AG04449 (cell line): ENCODE measurements around the gene RASAL1.

Source experiments
- CTCF ChIA-PET: fragments of 350-600 bp; formaldehyde crosslinking; extraction: SDS; loops from one replicate; lab custom pipeline; 2021; ENCODE audit warnings: antibody characterized with exemption; lab: Yijun Ruan, JAX
- POLR2A ChIA-PET: fragments of 400-600, 350-600 bp; formaldehyde crosslinking; extraction: SDS; loops from one replicate; lab custom pipeline; 2020; ENCODE audit warnings: antibody characterized with exemption, inconsistent platforms; lab: Yijun Ruan, JAX
- DNase-seq: peaks from one replicate; pipeline ENCODE4 v3.0.0-alpha.2; 2010; ENCODE audit warnings: low read depth, low spot score
- H3K4me3 ChIP-seq: 2 replicates; pipeline ENCODE4 v1.5.1; 2011; ENCODE audit warnings: low read depth, mild to moderate bottlenecking, control low read depth, low read length
- CTCF ChIP-seq: IDR thresholded peaks from one replicate; pipeline ENCODE4 v1.5.1; 2011; ENCODE audit warnings: mild to moderate bottlenecking, moderate library complexity, low read length, control low read depth, inconsistent platforms; ENCODE audit not compliant: insufficient read depth; ENCODE audit errors: missing control alignments

RASAL1 gene

GRCh38 chr12:113134521-113134951 lies 1.0 kb downstream of the RASAL1 start:
- POLR2A ChIA-PET, result no interaction called here
- CTCF ChIA-PET, result interaction anchor here (1.3 kb wide), 1 partner anchor 14 kb away, joined by 4 read pairs; no protein-coding TSS in a partner anchor
- no peak overlapping the region for H3K4me3 ChIP-seq
- no peak for DNase-seq
- TF ChIP-seq CTCF, result no peak

GRCh38 chr12:113134071-113134470 lies 1.5 kb downstream of the RASAL1 start:
- ChIA-PET CTCF (interaction anchor here (1.3 kb wide), 1 partner anchor 15 kb away, joined by 4 read pairs; no protein-coding TSS in a partner anchor), POLR2A (no interaction called here)
- DNase-seq, result no peak
- no peak for TF ChIP-seq CTCF
- no peak overlapping the region for H3K4me3 ChIP-seq

GRCh38 chr12:113133666-113134065 lies 1.9 kb downstream of the RASAL1 start:
- no peak for TF ChIP-seq CTCF
- no peak overlapping the region for H3K4me3 ChIP-seq
- DNase-seq, result no peak
- ChIA-PET POLR2A (no interaction called here), CTCF (no interaction called here)

GRCh38 chr12:113133036-113133435 lies 2.5 kb downstream of the RASAL1 start:
- CTCF ChIA-PET, result no interaction called here
- DNase-seq, result no peak
- H3K4me3 ChIP-seq, result no peak overlapping the region
- POLR2A ChIA-PET, result no interaction called here
- no peak for TF ChIP-seq CTCF

GRCh38 chr12:113131556-113131955 lies 4.0 kb downstream of the RASAL1 start:
- ChIA-PET POLR2A (interaction anchor here (0.5 kb wide), 1 partner anchor 769 kb away, joined by 3 read pairs; no protein-coding TSS in a partner anchor), CTCF (interaction anchor here (1.1 kb wide), 1 partner anchor 14 kb away, joined by 3 read pairs; no protein-coding TSS in a partner anchor)
- H3K4me3 ChIP-seq, result no peak overlapping the region
- TF ChIP-seq CTCF, result no peak
- no peak for DNase-seq

GRCh38 chr12:113130457-113131135 lies 5.0 kb downstream of the RASAL1 start:
- no peak overlapping the region for H3K4me3 ChIP-seq
- no peak for DNase-seq
- no peak for TF ChIP-seq CTCF
- CTCF ChIA-PET, result no interaction called here
- POLR2A ChIA-PET, result no interaction called here
